Endothelial cell (in vitro differentiated cells): ENCODE results near the gene SNX15. TPM values are rescaled to one million over a fixed set of nuclear protein-coding genes. Genes with fewer than 3 reads are reported as not detected.

Experiments used
- DNase-seq: peaks from one replicate; pipeline ENCODE4 v3.0.0; 2021; ENCODE audit warnings: low spot score
- H3K27ac Mint-ChIP-seq: one replicate; pipeline ENCODE4 v1.8.0; 2021; ENCODE audit warnings: mixed read lengths, inconsistent platforms; ENCODE audit not compliant: unreplicated experiment
- H3K27me3 Mint-ChIP-seq: one replicate; pipeline ENCODE4 v1.8.0; 2021; ENCODE audit warnings: mild to moderate bottlenecking, moderate library complexity, mixed read lengths, inconsistent platforms; ENCODE audit not compliant: unreplicated experiment
- H3K36me3 Mint-ChIP-seq: one replicate; pipeline ENCODE4 v1.8.0; 2021; ENCODE audit warnings: mild to moderate bottlenecking, low read depth, mixed read lengths, inconsistent platforms; ENCODE audit not compliant: unreplicated experiment
- H3K4me1 Mint-ChIP-seq: one replicate; pipeline ENCODE4 v1.8.0; 2021; ENCODE audit warnings: mild to moderate bottlenecking, mixed read lengths, inconsistent platforms; ENCODE audit not compliant: unreplicated experiment
- H3K4me3 Mint-ChIP-seq: one replicate; pipeline ENCODE4 v1.8.0; 2021; ENCODE audit warnings: mild to moderate bottlenecking, mixed read lengths, inconsistent platforms; ENCODE audit not compliant: unreplicated experiment
- H3K9me3 Mint-ChIP-seq: one replicate; pipeline ENCODE4 v1.8.0; 2021; ENCODE audit warnings: mixed read lengths, inconsistent platforms; ENCODE audit not compliant: unreplicated experiment
- total RNA-seq: library from RNA; stranded (reverse); fragmentation: NEBNext Ultra II Directional; extraction: Animal tissue kit (Norgen Biotek cat#: 25700); gene quantifications from one replicate; pipeline ENCODE4 v1.2.1, GENCODE V29; 2021; ENCODE audit not compliant: unreplicated experiment
- TF ChIP-seq, protein P1 (sequence below): fragments of 200-600 bp; sonication (generic); IDR thresholded peaks from one replicate; pipeline ENCODE4 v1.5.0; 2021; ENCODE audit warnings: antibody characterized with exemption; ENCODE audit not compliant: unreplicated experiment

SNX15 gene
- total RNA-seq, 1 donor from 2014 or later, result 19.4 TPM

DNA sequence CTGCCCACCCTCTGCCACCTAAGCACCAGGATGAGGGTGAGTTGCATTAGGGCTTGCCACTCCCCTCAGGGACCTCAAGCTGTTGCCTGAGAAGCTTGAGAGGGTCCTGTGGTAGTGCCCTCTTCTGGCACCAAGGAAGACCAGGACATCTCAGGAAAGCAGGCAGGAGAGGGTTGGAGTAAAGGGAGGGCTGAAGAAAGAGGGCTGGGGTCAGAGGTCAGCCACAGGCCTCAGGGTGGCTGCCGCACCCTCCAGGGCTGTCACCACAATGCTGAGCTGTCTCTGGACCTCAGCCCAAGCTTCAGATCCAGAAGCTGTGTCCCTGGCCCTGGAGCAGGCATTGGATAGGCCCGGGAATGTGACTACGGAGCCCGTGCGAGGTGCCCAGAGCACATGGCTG, 17.8 kb downstream of the SNX15 start:
- Mint-ChIP-seq H3K36me3 (peaks cover 9% of the 10 kb centered on the region), H3K27me3 (peaks cover 8% of the 10 kb centered on the region), H3K9me3 (no peaks in the 10 kb centered on the region), H3K4me1 (peaks cover 9% of the 10 kb centered on the region), H3K27ac (no peak overlapping the region), H3K4me3 (no peak overlapping the region)
- TF ChIP-seq, protein P1, sequence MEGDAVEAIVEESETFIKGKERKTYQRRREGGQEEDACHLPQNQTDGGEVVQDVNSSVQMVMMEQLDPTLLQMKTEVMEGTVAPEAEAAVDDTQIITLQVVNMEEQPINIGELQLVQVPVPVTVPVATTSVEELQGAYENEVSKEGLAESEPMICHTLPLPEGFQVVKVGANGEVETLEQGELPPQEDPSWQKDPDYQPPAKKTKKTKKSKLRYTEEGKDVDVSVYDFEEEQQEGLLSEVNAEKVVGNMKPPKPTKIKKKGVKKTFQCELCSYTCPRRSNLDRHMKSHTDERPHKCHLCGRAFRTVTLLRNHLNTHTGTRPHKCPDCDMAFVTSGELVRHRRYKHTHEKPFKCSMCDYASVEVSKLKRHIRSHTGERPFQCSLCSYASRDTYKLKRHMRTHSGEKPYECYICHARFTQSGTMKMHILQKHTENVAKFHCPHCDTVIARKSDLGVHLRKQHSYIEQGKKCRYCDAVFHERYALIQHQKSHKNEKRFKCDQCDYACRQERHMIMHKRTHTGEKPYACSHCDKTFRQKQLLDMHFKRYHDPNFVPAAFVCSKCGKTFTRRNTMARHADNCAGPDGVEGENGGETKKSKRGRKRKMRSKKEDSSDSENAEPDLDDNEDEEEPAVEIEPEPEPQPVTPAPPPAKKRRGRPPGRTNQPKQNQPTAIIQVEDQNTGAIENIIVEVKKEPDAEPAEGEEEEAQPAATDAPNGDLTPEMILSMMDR, result no peak
- DNase-seq, result no peak

DNA sequence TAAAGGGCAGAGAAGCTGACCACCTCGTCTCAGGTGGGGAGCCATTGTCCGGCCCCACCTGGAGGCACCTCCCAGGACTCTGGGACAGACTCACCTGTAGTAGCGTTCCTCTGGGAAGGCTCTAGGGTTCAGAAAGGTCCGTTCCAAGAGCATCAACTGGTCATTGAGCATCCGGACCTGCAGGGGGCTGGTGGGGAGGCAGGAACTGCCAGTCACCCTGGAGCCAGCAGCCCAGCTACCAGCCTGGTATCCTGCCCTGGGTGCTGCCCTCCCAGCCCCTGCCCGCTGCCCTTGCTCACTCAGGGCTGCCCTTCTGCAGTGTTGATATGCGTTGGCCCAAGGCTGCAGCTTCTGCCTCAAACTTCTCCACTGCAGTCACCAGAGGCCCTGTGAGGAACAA, 18.5 kb downstream of the SNX15 start:
- peaks cover 9% of the 10 kb centered on the region for H3K36me3 Mint-ChIP-seq
- no peaks in the 10 kb centered on the region for H3K9me3 Mint-ChIP-seq
- H3K27ac Mint-ChIP-seq, result no peak overlapping the region
- H3K27me3 Mint-ChIP-seq, result peaks cover 5% of the 10 kb centered on the region
- peaks cover 6% of the 10 kb centered on the region for H3K4me1 Mint-ChIP-seq
- no peak overlapping the region for H3K4me3 Mint-ChIP-seq
- TF ChIP-seq, protein P1, result no peak
- no peak for DNase-seq

DNA sequence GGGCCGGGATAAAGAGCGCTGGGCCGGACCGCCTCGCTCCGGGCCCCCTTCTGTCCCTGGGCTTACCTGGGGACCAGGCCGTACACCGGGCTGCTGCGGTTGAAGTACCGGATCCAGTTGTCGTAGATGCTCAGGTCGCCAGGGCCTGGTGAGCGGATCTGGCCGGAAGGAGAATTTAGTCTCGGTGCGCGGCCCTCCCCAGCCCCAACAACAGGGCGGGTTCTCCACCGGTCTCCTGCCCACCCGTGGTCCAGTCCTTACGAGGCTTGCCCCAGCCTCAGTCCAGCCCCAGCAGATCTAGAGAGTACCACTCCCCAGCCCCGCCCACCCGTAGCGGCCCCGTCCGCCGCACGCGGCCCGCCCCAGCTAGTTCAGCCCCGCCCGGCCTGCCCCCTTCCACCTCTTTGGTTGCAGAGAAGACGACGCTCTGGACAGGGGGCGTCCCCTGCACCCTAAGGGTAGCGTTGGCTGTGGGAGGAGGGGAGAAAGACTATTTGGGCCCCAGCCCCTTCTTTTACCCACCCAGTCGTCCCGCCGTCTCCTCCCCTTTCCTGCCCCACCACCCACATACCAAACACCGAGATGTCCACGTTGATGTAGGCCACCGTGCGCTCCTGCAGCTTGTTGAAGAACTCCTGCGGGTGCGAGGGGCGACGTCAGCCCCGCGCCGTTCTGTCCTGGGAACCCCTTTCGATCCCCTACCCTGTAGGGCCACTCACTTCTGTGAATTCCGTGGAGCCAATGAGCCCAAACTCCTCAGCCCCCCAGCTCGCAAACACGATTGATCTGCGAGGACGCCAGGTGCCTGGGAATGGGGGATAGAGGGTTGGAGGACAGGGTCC, 20.6 kb downstream of the SNX15 start:
- DNase-seq, result no peak

DNA sequence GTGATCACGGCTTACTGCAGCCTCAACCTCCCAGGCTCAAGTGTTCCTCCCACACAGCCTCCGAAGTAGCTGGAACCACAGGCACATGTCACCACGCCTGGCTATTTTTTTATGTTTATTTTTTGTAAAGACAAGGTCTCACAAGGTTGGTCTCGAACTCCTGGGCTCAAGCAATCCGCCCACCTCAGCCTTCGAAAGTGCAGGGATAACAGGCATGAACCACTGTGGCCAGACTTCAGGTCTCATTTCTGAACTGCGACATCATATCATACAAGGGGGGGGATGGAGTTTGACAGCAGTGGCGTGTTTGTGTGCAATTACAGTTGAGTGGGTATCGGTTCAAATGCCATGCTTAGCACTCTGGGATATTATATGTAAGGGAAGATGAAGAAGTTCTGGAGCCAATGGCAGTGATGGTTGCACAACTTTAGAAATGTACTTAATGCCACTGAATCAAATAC, 24.2 kb downstream of the SNX15 start:
- Mint-ChIP-seq H3K27ac (no peak overlapping the region), H3K4me1 (peaks cover 4% of the 10 kb centered on the region), H3K4me3 (no peak overlapping the region), H3K36me3 (peaks cover 4% of the 10 kb centered on the region), H3K9me3 (no peaks in the 10 kb centered on the region), H3K27me3 (peaks cover 1% of the 10 kb centered on the region)
- TF ChIP-seq, protein P1, result no peak
- DNase-seq, result no peak

More for the DNA sequence above, 20.6 kb downstream of the SNX15 start:
- Mint-ChIP-seq H3K36me3 (peaks cover 9% of the 10 kb centered on the region), H3K9me3 (no peaks in the 10 kb centered on the region), H3K27me3 (peaks cover 1% of the 10 kb centered on the region), H3K4me1 (peaks cover 4% of the 10 kb centered on the region), H3K4me3 (no peak overlapping the region), H3K27ac (no peak overlapping the region)
- TF ChIP-seq, protein P1, result no peak

DNA sequence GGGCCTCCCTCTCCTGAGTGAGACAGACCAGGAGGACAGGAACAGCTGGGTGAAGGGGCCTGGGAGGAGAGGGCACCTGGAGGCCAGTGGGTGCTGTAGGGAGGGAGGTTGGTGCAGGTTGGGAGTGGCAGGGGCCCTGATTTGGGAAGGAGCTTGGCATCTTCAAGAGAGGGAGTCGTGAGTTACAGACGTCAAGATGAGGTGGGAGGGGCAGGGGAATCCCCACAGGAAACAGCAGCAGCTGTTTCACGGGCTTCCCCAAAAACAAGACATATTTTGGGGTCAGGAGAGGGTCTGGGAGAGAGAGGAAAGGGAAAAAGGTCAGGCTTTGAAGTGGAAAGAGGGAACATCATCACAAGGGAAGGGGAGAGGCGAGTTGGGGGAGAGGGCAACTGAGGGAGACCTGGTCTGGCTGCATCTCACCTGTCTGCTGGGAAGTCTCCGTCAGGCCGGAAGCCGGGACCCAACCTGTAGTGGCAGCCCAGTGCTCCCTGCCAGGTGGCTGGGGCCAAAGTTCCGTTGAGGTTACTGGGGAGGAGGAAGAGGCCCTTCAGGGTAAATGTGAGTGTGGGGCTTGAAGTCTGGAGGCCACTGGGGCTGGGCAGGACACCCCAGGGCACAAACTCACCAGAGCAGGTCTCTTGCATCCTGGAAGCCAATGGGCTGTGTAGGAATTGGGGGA, 26.7 kb downstream of the SNX15 start:
- H3K36me3 Mint-ChIP-seq, result no peaks in the 10 kb centered on the region
- no peak overlapping the region for H3K4me3 Mint-ChIP-seq
- no peaks in the 10 kb centered on the region for H3K4me1 Mint-ChIP-seq

More for the DNA sequence above, 26.7 kb downstream of the SNX15 start:
- TF ChIP-seq, protein P1, result no peak
- no peak for DNase-seq
- H3K27ac Mint-ChIP-seq, result no peak overlapping the region
- H3K9me3 Mint-ChIP-seq, result no peaks in the 10 kb centered on the region
- no peaks in the 10 kb centered on the region for H3K27me3 Mint-ChIP-seq
